Hepatocyte (in vitro differentiated cells): ENCODE data around the gene NDUFC2.

Experiments
- CTCF ChIP-seq: fragments of 200-600 bp; sonication (generic); IDR thresholded peaks from 2 replicates; pipeline ENCODE4 v1.5.1; 2016; ENCODE audit warnings: antibody characterized with exemption, mild to moderate bottlenecking; ENCODE audit not compliant: poor library complexity
- EZH2 ChIP-seq: fragments of 200-600 bp; sonication (generic); IDR thresholded peaks from 2 replicates; pipeline ENCODE4 v1.6.1; 2016; ENCODE audit warnings: antibody characterized with exemption, mild to moderate bottlenecking, borderline replicate concordance

GRCh38 chr11:78069465-78069864 lies 10.2 kb downstream of the NDUFC2 start:
- no peak for TF ChIP-seq CTCF
- no peak for TF ChIP-seq EZH2
